Kasumi-1 (cell line): Measurements from ENCODE around the gene RBM10.
A peak's percentile ranks its signal among the peaks of the same experiment; 100 is the strongest.

ENCODE experiments used
- DNase-seq, 2 experiments: peaks; one replicate each; lab custom pipeline; 2025; lab: John Stamatoyannopoulos, UW

RBM10 gene

DNA sequence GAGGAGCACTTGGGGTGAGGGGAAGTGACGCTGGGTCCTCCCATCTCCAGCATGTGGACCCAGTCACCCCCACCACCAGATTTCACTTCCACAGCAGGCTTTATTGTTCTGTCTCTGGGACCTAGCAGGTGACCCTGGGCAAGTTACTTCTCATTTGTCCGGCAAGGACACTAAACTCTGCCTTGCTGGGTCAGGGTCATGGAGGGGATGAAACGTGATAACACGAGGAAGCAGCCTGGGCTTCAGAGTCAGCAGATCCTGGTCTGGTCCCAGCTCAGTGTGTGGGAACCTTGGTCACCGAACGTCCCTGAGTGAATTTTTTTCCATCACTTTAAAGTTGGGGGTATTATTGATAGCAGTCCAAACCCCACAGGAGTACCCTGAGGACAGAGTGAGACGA is 52.5 kb downstream of the RBM10 start:
- DNase-seq = no peak

DNA sequence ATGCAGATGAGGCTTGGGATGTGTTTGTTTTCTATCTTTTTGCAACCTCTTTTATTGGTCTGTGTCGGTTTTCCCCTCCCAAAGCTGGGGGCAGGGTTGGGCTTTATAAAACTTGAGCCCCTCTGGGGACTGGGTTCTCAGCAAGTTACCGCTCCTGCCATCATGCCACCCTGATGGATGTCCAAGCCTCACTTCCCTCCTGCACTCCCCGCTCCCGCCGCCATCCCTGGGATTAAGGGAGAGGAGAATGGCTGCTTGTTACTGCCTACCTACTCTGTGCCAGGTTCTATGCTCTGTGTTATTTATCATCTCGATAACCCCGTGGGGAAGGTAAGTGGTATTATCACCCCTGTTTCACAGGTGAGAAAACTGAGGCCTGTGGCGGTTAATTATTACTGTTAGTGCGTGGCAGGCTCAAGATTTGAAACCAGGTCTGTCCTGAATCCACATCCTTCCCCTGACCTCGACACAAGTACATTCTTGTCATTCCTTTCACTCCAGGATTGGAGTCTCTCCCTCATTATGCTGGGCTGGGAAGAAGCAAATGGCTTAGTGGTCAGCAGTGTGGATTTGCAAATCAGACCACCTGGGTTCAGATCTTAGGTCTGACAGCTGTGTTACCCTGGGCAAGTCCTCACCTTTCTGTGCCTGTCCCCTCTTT is 53.1 kb downstream of the RBM10 start:
- no peak for DNase-seq

DNA sequence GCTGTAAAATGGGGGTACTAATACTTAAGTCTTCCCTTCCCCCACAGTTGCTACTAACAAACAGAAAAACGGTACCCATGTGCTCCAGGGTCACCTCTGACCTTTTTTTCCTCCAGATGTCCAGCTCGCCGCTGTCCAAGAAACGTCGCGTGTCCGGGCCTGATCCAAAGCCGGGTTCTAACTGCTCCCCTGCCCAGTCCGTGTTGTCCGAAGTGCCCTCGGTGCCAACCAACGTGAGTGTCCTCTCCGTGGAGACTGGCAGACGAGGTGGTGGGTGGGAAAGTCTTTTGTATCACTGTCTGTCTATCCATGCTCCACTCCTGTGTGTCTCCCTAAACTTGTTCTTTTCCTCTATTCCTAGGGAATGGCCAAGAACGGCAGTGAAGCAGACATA is 53.7 kb downstream of the RBM10 start:
- DNase-seq = no peak

DNA sequence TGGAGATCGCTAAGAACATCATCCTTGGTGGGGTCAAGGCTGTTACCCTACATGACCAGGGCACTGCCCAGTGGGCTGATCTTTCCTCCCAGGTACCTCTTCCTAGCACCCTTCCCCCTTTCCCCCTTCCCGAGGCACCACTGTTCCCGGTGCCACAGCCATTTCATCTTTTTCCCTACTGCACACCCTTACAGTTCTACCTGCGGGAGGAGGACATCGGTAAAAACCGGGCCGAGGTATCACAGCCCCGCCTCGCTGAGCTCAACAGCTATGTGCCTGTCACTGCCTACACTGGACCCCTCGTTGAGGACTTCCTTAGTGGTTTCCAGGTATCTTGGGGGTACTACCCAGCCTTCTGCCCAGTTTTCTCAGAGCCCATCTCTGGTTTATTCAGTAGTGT is 54.3 kb downstream of the RBM10 start:
- no peak for DNase-seq

DNA sequence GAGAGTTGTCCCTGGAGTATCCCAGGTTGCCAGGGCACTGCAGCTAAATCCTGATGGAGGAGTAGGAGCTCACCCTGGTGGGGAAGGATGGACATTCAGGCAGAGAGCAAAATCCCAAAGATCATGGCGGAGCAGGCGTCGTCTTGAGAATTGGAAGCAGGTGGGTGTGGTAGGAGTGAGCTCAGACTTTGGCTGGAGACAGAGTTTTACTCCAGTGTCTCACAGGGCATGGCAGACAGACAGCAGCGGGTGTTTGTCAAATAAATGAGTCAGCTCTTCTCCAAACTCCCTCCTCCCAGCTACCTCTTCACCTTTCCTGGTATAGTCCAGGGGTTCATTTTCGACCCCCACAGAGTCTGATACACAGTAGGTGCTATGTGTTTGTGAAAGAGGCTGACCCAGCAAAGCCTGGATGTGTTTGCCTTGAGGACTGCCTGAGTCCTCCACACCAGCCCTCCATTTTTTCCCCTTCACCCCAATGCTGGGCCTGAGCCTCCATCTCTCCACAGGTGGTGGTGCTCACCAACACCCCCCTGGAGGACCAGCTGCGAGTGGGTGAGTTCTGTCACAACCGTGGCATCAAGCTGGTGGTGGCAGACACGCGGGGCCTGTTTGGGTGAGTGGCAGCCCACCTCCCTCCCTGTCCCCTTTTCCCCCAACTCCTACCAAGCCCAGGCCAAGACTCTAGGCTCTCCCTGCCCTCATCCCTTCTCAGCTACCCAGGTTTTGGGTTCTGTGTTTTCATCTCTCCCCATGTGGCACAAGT is 55.5 kb downstream of the RBM10 start:
- no peak for DNase-seq

DNA sequence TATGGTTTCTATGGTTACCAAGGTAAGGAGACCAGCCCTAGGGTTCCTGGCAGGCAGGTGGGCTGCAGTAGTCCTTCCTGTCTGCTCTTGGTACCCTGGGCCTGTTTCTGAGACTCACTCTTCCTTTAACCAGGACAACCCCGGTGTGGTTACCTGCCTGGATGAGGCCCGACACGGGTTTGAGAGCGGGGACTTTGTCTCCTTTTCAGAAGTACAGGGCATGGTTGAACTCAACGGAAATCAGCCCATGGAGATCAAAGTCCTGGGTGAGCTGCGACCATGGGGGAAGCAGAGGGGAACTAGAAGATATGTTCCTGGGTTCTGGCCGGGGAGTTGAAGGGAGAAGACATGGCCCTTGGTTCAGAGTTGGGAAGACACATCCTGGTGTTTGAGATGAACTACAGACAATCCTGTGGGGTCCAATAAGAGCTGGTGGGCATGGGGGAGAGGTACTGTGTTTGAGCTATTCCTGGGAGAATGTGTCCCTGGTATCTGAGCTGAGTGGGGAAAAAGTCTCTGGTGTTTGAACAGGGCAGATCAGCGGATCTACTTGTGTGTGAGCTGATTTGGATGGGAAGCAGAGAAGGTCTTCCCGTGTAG is 56.4 kb downstream of the RBM10 start:
- DNase-seq = no peak

DNA sequence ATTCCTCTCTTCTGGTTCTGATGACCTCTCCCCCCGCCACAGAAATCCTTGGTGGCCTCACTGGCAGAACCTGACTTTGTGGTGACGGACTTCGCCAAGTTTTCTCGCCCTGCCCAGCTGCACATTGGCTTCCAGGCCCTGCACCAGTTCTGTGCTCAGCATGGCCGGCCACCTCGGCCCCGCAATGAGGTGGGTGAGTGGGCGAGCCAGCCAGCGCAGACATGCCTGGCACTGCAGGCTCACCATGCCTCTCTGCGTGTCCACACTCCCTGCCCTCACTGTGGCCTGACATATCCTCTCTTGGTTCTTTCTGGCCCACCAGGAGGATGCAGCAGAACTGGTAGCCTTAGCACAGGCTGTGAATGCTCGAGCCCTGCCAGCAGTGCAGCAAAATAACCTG is 57.3 kb downstream of the RBM10 start:
- no peak for DNase-seq

DNA sequence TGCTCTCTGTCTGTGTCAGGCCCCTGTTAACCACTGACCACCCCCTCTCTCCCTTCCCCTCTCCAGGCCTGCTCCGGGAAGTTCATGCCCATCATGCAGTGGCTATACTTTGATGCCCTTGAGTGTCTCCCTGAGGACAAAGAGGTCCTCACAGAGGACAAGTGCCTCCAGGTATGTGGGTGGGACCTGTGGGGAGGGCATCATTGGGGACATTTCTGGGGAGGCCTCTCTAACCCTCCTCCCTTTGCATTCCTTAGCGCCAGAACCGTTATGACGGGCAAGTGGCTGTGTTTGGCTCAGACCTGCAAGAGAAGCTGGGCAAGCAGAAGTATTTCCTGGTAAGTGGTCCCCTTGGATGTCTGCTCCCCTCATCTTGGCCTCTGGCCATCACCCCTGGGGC is 57.9 kb downstream of the RBM10 start:
- DNase-seq = no peak

DNA sequence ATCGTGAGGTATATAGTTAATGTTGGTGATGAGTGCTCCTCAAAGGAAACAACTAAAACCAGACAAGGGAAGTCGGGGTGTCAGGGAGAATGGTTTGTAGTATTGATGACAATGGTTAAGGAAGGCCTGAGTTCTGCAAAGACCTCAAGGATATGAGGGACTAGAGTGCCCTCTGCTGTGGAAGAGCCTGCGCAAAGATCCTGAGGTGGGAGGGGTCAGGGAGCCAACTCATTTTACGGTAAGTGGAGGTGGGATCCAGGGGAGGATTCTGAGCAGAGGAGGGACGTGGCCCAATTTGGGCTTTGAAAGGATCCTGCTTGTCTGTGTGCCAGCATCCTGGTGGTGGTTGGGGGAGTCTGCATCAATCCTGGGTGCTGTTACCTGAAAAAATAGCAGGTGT is 59.9 kb downstream of the RBM10 start:
- no peak for DNase-seq

DNA sequence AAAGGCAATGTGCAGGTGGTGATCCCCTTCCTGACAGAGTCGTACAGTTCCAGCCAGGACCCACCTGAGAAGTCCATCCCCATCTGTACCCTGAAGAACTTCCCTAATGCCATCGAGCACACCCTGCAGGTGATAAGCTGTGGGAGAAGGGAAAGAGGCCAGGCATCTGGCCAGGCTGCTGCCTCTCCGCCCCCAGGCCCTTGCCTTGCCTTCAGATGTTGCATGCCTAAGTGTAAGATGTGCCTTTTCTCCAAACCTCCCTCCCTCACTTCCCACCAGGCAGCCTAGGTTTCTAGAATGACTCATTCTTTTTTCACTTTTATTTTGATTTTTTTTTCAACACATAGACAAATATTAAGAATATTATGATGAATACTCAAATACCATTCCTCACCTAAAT is 61.3 kb downstream of the RBM10 start:
- DNase-seq = no peak

DNA sequence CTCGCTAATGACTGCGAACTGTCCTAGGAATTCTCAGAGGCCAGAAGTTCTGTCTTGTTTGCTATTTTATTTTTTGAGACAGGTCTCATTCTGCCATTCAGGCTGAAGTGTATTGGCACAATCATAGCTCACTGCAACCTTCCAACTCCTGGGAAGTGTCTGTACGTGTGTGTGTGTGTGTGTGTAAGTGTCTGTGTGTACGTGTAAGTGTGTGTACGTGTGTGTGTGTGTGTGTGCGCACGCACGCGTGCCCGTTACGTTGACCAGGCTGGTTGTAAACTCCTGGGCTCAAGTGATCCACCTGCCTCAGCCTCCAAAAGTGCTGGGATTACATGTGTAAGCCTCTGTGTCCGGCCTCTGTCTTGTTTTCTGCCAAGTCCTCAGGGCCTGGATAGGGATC is 63.1 kb downstream of the RBM10 start:
- DNase-seq = no peak

DNA sequence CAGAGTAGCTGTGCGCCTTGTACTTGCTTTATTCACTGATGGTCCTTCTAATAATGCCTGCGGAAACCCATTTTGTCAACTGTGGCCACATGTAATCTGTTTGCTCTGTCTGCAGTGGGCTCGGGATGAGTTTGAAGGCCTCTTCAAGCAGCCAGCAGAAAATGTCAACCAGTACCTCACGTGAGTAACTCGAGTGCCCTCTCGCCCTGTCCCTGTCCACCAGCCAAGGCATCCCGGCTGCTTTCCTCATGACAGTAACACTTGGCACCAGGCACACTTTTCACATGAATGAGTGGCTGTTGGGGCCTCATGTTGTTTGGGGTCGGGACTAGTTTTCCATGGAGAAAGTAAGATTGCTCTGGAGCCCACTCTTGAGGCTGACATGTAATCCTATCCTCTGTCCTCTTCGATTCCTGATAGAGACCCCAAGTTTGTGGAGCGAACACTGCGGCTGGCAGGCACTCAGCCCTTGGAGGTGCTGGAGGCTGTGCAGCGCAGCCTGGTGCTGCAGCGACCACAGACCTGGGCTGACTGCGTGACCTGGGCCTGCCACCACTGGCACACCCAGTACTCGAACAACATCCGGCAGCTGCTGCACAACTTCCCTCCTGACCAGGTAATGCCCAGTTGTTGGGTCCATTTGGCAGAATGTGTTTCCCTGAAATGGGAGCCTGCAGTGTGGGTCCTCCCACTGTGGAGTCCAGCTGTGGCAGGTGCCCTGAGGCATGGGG is 64.7 kb downstream of the RBM10 start:
- DNase-seq = no peak

DNA sequence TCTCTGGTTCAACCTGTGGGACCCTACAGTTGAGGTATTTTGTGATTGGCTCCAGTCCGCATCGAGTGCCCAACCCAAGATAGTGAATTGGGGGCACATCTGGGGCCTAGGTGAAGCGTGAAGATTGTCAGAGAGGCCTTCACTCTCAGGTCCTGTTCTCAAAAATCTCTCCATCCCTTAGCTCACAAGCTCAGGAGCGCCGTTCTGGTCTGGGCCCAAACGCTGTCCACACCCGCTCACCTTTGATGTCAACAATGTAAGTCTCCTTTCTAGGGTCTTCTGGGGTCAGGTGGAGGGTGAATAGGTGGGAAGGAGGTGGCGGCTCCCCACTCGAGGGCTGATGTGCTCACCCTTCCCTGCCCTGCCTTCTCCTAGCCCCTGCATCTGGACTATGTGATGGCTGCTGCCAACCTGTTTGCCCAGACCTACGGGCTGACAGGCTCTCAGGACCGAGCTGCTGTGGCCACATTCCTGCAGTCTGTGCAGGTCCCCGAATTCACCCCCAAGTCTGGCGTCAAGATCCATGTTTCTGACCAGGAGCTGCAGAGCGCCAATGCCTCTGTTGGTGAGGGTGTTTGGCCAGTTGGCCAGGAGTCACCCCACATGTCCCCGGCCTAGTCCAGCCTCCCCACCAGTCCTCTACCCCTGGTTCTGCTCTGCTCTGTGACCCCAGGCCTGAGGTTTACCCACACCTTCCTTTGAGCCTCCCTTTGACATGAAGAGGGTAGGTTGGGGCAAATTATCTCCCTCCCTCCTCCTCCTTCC is 65.8 kb downstream of the RBM10 start:
- no peak for DNase-seq

DNA sequence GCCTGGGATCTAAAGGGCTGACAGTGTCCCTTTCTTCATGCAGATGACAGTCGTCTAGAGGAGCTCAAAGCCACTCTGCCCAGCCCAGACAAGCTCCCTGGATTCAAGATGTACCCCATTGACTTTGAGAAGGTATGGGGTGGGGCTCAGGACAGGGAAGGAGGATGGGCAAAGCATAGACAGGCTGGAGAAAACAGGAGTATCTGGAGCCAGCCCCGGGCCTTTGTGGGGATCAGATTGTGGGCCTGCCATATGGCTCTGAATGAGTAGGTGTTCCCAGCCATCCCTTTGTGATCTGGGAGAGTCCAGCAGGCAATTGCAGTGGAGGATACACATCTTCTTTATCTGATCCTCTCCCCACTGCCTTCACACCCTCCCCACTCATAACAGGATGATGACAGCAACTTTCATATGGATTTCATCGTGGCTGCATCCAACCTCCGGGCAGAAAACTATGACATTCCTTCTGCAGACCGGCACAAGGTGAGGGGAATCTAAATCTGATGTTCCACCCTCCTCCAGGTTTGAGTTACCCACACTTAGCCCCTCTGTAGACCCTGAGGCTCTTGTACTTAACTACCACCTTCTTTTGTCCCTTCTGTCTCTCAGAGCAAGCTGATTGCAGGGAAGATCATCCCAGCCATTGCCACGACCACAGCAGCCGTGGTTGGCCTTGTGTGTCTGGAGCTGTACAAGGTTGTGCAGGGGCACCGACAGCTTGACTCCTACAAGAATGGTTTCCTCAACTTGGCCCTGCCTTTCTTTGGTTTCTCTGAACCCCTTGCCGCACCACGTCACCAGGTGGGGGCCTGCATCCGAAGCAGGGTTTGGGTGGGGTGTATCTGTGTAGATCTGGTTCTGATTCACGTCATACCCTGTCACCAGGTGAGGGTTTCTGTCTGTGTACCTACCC is 67.6 kb downstream of the RBM10 start:
- DNase-seq = no peak

DNA sequence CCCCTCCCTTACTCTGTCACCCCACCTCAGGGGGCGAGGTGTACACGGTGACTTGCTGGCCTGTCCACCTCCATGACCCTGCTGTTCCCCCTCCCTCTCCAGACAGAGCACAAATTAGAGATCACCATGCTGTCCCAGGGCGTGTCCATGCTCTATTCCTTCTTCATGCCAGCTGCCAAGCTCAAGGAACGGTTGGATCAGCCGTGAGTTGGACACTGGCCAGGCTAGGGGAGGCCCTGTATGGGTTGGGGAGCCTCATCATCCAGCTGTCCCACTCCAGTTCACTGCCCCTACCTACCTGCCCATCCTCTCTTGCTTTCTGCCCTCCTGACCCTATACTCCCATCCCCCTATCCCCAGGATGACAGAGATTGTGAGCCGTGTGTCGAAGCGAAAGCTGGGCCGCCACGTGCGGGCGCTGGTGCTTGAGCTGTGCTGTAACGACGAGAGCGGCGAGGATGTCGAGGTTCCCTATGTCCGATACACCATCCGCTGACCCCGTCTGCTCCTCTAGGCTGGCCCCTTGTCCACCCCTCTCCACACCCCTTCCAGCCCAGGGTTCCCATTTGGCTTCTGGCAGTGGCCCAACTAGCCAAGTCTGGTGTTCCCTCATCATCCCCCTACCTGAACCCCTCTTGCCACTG is 69.5 kb downstream of the RBM10 start:
- no peak for DNase-seq

DNA sequence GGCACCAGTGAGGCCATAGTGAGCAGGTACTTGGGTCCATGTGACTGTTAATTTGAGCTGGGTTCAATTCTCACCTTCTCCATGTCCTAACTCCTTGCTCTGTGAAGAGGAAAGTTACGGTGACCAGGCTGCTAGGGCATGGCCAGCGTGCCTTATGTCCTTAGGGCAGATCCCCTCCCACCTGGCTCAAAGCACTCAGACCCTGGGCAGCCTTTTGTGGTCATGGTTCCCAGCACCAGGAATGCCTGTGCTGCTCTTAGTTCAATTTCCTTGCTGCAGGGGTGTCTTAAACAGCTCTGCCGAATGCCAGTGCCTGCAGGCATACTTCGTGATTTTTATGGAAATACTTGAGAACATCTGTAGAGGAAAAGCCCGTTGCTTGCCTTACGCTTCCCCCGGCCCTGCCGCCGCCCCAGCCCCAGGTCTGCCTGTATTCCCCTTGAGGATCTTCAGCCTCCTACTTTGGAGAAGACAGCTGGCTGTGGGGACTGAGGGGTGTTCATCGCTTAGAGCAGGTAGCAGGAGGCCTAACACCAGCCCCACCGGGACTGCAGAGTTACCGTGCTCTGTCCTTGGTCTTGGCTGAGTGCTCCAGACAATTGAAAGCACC is 70.4 kb downstream of the RBM10 start:
- DNase-seq = no peak

DNA sequence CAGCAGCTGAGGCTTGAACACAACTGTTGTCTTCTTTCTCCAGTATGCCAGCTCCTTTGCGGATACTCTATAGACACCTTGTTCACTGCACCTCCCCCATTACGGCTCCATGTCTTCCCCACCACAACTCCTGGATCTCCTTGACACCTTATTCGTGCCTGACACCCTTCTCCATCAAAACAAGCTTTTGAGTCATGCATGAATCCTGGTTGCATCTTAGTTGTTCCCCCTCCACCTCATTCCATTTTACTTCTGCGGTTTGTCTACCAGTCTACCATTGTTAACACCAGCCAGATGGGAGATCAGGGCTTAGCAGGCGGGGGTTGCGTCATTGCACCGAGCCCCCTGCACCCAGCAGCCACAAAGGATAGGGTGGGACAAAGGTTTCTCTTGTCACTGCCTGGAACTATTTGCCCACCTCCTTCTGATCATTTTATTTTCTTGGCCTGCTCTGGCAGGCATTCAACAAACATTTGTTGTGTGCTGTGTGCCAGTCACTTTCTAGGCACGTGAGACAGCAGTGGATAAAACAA is 71.4 kb downstream of the RBM10 start:
- no peak for DNase-seq

DNA sequence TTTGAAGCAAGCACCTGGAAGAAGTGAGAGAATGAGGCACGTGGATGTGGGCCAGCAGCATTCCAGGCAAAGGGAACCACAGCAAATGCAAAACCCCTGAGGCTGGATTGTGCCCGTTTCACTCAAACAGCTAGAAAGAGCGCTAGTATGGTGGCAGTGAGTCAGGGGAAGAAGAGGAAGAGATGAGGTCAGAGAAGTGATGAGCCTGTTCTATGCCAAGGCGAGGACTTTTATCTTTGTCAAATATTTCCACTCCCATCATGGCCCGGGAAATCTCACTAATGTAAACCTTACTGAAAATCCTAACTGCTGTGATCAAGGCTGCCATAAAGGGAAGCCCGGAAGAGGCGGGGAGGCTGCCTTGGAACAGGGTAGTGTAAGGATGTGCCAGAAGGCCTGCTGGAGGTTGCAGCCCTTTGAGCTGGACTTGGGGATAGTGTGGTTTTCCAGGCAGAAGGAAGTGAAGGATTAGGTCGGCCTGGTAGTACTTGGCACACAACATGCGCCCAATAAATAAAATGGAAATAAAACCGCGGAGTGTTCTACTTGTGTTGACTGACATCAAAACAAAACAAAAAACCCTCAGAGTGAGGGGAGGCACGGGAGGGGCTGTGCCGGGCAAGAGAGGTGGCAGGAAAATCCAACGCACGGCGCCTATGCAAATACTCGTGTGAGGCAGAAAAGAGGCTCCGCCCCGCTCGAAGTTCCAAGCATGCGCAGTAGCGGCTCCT is 72.3 kb downstream of the RBM10 start:
- DNase-seq = peak; percentile 9 to 31

DNA sequence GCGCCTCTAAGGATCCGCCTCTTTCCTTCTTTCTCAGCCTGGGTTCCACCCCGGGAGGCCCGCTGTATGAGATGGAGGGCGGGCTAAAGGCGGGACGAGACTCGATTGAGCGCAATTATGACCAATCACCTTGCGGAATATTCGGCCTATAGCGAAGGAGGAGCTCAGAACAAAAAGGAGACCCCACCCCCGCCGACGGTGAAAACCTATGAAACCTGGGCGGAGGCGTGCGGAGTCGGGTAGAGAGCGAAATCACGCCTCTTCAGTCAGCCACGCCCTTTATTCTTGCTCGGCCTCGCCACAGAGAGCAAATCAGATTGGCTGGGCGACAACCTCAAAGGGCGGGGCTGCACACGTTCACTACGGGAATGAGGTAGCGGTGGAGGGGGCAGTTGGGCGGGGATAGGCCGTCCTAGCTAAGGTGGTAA is 72.8 kb downstream of the RBM10 start:
- peak; percentile 95 for DNase-seq
